SW480 (cell line): ENCODE data around the gene NELL1.

ENCODE experiments used
- DNase-seq: peaks from one replicate; pipeline ENCODE4 v3.0.0-alpha.2; 2016; ENCODE audit warnings: low spot score

Gene NELL1

DNA sequence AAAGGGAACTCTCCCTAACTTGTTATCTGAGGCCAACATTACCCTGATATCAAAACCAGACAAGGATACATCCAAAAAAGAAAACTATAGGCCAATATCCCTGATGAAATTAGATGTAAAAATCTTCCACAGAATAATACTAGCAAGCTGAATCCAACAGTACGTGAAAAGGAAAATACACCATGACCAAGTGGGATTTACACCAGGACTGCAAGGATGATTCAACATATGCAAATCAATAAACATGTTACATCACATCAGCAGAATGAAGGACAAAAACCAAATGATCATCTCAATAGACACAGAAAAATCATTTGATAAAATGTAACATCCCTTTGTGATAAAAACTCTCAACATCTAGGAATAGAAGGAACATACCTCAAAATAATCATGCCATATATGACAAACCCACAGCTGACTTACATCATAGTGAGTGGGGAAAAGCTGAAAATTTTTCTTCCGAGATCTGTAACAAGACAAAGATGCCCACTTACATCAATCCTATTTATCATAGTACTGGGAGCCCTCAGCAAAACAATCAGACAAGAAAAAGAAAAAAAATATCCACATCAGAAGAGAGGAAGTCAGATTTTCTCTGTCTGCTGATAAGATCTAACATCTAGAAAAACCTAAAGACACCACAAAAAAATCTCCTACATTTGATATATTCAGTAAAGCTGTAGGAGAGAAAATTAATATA is 820.2 kb downstream of the NELL1 start:
- DNase-seq = no peak

DNA sequence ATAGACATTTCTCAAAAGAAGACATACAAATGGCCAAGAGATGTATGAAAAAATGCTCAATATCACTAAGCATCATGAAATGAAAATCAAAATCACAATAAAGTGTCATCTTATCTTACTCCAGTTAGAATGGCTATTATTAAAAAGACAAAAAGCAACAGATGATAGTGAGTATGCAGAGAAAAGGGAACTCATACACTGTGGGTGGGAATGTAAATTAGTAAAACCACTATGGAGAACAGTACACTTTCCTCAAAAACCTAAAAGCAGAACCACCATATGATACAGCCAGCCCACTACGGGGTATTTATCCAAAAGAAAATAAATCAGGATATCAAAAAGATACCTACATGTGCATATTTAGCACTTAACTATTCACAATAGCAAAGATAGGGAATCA is 823.5 kb downstream of the NELL1 start:
- DNase-seq = no peak

DNA sequence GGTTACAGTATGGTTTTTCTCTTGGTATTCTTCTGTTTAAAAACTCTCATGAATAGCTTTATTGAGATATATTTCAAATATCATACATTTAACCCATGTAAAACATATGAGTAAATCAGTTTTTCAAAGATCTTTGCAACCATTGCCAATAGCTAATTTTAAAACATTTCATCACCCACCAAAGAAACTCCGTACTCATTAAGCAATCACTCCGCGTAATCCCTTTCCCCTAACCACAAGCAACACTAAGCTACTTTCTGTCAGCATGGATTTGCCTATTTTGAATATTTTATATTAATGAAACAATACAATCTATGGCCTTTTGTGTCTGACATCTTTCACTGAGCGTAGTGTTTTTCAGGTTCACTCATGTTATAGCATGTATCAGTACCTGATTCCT is 825.6 kb downstream of the NELL1 start:
- DNase-seq = no peak

DNA sequence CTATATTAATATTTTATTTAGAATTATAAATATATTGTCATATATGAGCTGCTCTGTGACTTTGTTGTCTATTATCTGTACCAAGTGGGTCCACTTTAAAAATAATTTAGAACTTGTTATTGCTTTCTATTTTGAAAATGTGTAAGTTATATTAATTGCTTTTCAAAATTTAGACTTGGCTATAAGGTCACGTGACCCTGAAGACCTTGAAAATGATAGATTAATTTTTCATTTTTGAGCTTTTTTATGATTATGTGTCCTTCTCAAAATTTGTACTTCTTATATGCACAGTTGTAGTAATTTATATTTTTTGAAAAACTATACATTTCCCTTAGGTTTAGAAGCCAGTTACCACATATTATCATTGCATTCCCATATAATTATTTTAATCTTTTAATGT is 826.5 kb downstream of the NELL1 start:
- DNase-seq = no peak

DNA sequence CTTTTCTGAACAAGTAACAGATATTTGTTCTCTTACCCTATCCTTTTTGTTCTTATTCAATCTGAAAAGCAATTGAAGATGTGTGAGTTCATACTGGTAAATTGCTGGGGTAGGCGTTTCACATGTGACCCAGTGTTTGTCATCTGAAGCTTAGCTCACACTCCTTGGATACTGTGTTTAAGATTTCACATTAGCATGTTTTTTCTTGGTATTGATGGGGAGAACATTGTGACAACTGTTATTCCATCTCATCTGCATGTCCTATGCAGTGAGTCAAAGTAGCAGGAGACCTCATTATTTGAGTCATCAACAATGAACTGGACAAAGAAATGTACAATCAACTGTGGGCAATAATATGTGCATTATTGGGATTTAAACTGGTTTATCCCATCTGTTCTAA is 831.9 kb downstream of the NELL1 start:
- no peak for DNase-seq

DNA sequence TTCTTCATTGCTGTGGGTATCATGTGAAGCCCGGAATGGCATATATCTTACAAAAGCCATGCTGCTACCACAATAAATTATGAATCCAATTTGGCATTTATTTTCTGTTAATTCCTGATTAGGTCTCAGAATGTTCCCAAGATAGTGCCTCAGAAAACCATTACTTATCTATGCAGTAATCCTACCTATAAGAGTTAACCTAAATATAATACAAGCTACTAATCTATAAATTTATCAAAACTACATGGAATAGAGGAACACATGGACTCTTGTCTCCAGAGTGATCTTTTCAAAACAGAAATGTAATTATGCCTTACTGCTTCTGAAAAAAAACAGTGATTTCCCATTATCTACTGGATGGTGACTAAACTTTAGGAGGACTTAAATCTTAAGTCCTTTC is 835.7 kb downstream of the NELL1 start:
- DNase-seq = no peak

DNA sequence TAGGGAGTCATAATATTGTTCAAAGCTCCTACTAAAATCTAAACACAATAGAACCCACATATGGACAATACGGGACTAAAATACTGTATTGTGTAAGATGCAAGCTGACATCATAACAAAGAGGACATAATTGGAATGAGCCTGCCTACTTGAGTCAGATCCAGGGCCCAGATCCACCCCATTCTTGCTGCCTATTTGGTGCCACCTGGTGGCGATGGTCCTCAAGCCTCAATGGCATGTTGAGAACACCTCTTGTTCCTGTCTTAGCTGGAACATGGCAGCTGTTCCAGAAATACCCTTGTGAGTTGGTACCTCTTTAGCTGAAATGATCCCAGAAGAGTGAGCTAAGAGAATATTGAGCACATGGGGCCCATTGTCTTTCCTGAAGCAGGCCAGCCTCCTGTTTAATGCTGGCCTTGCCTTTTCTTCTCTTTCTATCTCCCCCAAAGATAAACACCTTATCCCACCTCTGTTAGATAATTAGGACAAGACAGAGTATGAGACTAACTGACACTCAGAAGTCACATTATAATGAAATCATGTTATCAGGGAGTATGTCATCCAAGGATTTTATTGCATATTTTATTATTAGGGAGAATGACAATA is 842.6 kb downstream of the NELL1 start:
- DNase-seq = peak; percentile 65

DNA sequence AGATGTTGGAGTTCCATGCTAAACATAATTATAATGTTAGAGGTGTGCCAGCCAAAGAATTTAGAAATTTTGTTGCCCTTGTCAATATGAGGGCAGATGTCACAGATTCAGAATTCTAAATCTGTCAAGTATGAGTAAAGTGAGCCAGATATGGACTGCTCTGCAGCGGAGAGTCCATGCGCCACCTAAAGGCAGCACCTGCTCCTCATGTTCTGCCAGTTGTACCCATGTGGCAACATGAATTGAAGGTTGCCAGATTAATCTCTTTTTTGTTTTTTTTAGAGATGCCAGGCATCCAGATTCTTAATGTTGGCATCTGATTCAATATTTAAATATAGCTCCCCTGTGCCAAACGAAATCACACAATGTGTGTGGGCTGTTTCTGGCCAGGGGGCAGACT is 844.9 kb downstream of the NELL1 start:
- no peak for DNase-seq

DNA sequence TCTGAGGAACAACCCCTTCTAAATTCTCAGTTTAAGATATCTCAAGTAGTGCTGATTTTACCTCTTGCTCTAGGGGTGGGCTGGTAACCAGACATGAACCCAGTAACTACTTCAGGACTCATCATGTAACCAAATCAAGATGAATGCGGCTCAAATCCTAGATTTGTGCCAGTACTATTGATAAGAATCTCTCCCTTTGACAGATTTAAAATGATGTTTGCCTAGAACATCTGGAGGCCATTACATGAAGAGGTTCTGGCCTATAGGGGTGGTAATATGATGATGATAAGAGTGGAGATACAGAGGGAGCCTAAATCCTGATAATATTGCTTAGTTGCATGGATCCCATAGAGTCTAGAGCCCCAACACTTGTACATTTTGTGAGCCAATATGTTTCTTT is 850.9 kb downstream of the NELL1 start:
- DNase-seq = no peak

DNA sequence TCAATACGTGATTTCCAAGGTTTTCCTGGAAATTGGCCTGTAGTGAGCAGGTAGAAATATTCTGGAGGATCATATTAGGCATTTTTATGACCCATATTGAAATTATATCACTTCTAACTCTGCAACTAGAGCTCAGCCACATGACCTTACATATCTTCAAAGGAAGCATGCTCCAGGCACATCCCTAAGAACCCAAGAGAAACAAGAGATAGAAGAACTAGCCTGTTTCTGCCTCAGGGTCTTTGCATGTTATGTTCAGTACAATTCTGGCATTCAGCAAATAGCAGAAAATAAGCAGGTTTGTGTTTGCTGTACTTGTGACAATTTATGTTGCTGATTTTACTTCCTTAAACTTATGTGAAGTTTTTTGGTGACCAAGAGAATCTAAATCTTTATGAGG is 859.8 kb downstream of the NELL1 start:
- DNase-seq = no peak

DNA sequence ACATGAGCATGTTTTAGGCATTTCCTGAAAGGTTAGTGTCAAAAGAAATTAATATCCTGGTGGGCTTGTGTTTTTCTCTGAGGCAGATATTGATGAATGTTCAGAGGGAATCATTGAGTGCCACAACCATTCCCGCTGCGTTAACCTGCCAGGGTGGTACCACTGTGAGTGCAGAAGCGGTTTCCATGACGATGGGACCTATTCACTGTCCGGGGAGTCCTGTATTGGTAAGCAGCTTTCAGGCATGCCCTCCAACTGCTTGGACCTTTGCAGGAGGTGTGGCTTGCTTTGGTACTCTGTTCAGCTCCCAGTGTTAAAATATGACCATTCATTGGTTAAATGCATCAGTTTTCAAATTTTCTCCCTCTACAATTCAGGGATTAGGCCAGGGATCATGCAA is 864.9 kb downstream of the NELL1 start:
- DNase-seq = no peak

DNA sequence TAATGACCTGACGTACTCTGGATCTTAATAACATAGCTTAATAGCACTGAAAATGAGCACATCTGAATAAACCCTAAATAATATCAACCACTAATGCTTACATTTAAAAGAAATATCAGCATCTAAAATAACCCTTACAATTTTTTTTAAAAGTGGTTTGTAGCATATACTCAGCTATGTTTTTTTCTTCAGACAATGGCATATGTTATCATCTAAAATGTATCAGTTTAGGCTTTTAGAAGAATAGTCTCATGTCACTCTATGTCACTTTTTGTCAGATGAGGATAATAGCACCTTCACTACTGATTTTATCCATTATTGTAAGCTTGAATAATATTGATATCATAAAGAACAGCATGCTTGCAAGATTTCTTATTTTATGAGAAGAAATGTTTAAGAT is 868.6 kb downstream of the NELL1 start:
- DNase-seq = no peak

DNA sequence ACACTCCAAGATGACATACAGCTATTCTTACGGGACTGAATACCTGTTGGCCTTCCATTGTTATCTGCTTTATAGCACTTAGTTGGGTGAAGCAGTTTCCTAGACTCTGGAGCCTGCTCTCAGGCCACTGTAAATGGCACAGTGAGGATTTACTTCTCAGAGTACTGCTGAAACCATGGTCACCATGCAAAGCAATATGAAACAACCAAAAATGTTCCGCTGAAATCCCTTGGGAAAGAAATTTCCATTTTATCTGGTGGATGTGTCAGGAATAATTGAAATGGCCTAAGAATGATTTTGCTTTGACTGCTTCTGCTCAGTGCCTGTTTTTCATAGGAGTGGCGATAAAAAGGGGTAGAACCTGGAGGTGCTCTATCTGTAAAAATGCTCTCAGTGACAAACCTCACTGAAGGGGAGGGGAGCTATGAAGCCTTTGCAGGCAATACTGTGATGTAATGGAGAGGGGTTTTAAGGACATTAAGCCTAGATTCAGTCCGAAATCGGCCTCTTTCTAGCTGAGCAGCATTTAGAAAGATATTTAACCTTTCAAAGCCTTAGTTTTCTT is 871.9 kb downstream of the NELL1 start:
- no peak for DNase-seq

DNA sequence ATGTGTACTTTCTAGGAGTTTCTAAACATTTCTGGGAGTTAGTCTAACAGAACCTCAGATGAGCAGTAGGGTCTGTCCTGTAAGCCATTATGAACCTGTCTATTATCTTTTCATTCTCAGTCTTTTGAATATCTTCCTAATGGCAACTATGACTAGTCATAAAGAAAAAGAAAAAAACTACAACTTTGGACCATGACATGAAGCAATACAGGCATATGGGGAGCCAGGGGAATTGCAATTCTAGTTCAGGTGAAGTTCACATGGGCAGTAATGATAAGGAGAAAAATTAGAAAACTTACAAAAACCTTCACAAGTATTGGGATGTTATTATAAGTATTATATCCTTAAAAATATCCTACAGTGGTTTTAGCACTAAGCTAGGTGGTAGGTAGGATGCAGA is 874.5 kb downstream of the NELL1 start:
- DNase-seq = no peak

DNA sequence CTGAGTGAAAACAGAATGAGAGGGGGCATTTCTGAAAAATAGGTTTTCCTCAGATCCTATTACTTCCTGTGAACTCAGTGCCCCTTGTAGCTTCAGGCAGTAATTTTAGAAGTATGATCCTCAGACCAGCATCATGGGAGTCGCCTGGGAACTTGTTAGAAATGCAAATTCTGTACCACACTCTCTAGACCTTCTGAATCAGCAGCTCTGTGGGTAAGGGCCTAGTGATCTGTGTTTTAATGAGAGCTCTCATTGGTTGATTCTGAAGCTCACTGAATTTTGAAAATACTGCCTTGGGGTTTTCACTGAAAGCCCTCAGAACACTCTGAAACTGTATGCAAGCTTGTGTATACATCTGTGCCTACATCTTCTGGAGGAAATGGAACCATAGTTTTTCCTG is 876.3 kb downstream of the NELL1 start:
- no peak for DNase-seq

DNA sequence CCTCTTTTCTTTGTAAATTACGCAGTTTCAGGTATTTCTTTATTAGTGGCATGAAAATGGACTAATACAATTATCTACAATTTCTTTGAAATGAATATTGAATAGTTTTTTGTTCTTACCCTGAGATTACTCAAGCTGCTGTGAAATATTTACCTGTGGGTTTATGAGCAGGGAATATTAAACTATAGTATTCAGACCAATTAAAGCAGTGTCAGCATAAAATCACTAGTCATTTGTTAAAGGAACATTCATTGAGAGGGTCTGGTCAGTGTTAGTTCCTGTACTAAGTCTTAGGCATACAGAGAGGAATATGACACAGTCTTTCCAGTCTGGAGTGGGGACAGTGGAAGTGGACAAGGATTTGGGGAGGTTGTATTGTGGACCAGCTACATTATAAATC is 877.3 kb downstream of the NELL1 start:
- DNase-seq = no peak

DNA sequence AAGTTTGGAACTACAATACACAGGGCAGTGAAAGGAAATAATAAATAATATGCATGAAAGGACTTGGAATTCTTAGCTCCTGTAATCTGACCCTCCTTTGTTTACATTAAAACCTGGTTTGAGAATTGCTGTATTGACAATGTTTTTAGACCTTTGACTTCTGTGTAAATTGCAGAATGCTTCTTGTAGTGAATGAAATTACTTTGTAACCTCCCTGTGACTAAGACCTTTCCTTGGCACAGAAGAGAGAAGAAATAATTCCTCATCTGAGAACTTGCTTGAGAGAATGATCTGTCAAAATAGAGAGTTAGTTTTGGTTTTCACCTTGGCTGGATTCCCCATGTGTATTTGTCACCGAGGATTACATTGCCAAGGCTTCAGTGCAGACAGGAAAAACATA is 883.5 kb downstream of the NELL1 start:
- DNase-seq = no peak

DNA sequence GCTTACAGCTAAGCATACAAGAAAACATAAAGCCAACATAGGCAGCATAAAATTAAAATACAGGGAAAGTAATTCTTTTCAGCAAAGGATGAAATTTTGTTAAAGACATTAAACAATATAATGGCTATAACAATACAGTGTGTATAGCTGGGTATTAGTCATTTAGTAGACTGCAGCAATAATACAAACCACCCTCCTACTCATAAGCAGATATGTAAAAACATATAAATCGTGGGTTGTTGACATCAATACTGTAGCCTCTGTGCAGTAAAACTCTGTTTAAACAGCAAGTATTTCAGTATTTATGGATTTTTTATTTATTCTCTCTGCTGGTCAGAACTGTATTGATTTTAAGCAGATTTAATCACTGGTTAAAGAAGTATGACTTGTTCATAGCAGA is 884.4 kb downstream of the NELL1 start:
- no peak for DNase-seq

DNA sequence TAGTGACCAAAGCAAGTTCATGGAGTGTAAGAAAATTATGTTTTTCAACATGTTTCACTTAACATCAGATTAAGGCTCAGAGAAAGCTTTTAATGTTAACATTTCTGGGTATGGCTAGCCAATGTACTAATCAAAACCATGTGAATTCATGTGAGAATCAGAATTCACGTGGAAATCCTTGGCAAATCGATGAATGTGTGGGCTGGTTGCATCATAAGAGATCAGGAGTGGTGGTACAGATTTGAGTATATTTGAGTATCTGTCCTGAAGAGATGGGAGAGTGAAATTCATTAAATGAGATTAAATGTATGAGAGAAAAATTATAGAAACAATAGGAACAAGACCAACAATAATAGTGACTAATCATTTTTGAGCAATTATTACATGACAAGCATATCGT is 884.9 kb downstream of the NELL1 start:
- DNase-seq = no peak

DNA sequence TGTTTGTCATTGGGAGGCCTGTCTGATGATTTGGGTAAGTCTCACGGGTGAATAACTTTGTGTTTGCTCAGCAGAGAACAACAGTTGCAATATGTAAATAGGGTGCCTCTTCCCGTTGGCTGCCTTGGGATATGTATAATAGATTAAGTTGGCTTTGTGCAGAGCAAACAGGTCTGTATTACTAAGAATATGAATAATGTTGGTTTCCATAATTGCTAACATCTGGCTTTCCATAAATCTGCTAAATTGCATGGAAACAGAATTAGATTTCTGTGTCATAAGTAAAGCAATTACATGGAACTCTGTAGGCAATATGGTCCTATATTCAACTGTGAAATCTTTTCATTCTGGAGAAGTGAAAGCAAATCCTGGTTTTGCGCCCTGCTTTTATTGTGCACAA is 887.5 kb downstream of the NELL1 start:
- no peak for DNase-seq

DNA sequence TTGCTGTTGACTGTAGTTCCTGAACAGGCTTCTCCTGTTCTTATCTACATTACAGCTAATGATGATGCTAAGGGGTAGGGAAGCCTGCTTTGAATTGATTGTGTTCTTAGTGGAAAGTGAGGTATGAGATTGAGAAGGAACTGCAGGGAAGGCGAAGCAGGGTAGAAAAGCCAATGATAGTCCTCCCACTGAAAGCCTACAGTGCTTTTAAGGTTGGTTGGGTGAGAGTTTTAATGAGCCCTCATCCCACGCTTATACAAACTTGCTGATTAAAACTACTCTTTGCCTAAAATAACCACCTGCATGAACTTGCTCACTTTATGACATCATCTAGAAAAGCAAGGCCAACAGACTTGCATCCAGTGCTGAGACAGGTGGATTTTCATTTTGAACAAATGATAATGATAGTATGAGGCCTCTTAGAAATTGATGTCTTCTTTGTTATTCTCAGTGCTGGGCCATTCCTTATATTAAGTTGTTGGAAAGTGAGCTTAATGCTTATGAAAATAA is 891.1 kb downstream of the NELL1 start:
- no peak for DNase-seq

DNA sequence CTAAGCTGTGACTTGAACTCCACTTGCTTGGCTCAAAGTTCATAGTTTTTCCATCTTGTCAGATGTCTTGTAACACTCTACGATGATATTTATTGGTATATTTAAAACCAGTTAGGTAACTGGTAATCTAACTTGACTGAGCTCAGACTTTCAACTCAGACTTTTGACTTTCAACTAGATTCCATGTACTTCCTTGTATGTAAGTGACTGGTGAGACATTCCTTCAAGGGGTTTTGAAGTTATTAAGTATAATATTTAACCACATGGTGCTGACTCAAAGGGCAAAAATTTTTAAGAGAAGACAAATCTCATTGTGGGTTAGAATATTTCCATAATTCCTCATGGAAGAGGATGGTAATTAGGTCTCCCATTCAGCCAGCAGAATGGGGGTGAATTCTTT is 892.2 kb downstream of the NELL1 start:
- DNase-seq = no peak

DNA sequence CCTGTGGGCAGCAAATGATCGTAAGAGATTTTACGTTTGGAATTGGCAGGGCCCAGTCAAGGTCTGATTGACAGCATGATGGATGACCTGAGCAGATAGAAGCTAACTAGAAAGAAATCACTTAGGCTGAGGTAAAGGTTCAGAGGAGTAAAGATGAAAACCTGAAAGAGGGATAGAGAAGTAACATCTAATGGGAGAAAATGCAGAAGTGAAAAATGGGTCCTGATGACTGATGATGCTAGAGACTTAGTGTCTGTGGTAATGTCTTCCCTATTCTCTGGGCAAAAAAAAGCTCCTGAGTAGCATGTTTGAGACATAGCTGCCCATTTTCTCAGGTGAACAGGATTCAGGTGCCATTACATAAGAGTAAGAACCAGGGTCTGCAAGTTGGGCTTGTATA is 894.7 kb downstream of the NELL1 start:
- no peak for DNase-seq
